ENCODE measurements around the gene GRK6.
A peak's percentile ranks its signal among the peaks of the same experiment; 100 is the strongest.

GRK6 gene

DNA sequence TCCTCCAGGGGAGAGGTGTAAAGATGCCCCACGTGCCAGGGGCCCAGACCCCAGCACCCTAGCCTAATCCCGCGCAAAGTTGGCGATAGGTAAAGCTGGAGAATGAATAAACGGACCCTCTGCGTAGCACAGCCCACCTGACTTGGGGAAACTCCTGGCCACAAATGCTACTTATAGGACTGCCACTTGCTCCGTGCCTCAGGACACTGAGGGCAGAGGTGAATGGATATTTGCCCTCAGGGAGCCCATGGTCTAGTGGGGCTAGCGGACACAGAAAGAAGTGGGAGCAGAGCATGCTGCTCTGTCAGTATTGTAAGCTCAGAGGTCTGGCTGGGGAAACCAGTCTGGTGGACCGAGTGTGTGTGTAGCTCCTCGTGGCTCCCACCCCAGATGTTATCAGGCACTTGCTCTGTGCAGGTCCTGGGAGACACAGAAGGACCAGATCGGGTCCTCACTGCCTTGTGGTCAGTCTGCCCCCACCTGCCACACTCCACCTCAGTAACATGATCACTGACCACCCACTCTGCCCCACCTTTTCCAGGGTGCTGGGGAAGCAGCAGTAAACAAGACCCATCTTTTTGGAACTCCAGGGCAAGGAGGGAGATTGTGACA, 841 bp downstream of the GRK6 start:
- no peak for DNase-seq

DNA sequence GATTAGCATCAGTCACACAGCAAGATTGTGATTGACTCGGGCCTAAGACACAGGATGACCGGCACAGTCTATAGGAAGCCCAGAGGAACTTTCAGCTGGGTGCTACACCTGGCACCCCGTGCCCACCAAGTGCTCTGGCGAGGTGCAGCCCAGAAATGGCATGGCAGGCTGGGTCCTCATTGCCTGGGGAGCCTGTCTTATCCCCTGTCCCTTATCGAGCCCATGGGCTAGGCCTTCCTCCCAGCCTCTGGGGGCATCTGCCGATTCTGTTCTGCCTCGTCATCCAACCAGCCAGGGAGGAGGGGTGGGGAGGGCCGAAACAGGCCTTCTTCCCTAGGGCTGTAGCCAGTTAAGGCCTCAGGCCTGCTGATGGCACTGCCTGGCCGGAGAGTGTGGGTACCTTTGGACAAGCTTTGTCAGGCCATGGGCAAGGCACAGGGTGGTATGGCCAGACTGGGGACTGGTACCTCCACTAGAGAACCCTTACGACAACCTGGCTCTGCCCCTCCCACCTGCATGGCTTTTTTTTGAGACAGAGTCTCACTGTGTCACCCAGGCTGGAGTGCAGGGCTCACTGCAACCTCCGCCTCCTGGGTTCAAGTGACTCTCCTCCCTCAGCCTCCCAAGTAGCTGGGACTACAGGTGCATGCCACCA, 1.6 kb downstream of the GRK6 start:
- DNase-seq: peak; percentile 51

DNA sequence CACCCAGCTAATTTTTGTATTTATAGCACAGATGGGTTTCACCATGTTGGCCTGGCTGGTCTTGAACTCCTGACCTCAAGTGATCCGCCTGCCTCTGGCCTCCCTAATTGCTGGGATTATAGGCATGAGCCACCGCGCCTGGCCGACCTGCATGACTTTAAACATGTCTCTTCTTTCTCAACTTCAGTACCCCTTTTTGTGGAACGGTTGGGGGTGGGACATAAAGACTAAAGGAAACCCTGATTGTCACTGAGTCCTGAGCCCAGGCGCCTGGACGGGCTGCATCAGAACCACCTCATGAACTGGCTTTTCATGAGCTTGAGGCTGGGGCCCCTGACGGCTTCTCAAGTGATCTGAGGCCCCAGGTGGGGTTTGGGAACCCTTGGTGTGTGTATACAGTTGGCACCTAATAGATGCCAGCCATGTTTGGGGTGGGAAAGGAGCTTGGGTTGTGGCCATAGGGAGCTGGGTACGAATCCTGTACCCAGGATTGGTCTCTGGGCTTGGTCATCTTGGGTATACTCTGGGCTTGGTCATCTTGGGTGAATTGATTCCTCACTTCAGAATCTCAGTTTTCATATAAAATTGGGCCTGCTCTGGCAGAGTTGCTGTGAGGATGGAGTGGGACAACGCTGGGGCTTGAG, 2.2 kb downstream of the GRK6 start:
- no peak for DNase-seq

DNA sequence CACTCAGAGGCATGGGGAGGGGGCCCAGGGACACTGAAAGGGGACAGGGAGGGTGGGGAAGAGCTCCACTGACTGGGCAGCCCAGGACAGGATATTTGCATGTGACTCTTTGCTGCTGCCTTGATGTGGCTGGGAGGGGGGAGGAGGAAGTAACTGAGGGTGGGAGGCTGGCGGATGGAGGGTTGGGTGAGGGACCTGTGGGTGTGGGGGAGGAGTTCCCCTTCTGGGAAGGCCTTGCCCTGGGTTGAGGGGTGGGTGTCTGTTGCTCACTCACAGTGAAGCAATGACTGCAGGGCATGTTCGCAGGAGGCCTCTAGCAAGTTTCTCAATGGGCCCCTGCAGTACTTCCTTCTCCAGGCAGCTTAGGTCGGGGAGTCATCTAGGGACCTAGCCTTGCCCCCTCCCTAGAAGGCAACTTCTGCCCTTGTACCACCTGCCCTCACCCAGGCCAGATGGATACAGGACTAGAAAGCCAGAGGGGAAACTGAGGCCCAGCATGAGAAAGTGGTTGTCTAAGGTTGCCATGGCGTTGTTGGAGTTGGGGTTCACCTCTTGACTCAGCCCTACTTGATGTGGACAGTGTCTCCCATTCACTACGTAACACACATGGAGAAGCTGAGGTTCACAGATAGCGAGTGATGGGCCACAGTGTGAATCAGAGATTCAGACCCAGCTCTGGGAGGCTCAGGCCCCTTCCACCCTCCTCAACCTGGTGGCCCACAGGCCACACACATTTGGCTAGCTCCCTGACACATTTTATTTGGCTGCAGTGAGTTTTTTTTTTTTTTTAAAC, 3.0 kb downstream of the GRK6 start:
- DNase-seq: peak; percentile 89

DNA sequence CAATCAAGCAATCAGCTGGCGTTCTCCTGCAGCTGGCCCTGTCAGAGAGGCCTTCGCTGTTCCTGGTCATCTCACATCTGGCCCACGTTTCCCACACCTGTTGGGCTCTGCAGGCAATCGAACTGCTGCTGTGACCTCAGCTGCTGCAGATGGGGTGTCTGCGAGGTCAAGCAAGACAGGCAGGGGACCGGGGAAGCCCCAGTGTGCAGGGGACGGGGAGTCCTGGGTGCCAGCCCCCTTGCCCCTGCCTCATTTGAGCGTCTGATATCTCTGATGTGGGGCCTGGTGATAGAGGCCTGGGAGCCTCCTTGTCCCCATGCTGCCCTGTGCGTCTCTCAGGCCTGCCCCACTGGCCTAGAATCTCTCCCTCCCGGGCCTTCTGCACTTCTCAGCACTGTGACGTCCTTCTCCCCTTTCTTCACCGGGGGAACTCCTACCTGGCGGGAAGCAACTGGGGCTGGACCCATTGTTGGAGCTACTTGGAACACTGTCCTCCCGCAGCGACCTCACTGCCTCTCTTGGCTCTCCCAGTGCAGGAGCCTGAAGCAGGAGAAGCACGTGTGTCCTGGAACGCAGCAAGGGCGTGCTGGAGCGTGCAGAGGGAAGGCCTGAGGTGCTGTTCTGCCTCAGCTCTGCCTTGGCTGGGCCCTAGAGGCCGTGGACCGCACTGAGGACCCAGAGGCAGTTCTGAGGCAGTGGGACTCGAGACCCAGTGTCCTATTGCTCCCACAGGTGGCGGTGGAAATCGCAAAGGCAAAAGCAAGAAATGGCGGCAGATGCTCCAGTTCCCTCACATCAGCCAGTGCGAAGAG, 3.9 kb downstream of the GRK6 start:
- no peak for DNase-seq

GRCh38 chr5:177430972-177431316, 4.5 kb downstream of the GRK6 start:
- no peak for DNase-seq

DNA sequence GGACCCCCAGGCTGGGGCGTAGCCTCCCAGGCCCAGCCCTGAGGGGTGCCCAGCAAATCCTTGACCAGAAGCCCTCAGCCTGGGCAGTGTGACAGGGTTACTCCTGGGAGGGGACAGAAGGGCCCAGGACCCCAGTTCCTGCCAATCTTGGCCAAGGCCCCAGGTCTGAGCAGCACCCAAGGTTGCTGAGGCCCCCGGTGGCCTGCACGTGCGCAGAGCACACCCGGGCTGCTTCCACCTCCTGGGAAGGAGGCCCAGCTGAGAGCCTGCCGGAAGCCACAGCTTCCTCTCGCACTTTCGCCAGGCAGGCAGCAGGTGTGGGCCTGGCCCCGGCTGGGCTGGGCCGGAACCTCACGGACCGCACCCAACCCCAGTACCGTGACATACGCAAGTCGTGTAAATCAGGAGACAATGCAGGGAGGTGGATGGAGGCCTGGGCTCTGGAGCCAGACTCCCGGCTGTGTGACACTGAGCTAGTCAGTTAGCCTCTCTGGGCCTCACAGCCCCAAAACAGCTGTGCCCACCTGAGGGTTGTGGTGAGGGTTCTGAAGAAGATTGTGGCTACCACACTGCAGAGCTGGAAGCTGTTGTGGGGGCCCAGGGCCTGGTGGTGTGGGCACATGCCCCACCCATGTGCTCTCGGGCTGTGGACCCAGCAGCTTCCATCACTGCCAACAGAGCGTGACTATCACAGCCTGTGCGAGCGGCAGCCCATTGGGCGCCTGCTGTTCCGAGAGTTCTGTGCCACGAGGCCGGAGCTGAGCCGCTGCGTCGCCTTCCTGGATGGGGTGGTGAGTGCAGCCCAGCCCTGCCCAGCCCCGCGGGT, 5.1 kb downstream of the GRK6 start:
- peak; percentile 75 for DNase-seq

DNA sequence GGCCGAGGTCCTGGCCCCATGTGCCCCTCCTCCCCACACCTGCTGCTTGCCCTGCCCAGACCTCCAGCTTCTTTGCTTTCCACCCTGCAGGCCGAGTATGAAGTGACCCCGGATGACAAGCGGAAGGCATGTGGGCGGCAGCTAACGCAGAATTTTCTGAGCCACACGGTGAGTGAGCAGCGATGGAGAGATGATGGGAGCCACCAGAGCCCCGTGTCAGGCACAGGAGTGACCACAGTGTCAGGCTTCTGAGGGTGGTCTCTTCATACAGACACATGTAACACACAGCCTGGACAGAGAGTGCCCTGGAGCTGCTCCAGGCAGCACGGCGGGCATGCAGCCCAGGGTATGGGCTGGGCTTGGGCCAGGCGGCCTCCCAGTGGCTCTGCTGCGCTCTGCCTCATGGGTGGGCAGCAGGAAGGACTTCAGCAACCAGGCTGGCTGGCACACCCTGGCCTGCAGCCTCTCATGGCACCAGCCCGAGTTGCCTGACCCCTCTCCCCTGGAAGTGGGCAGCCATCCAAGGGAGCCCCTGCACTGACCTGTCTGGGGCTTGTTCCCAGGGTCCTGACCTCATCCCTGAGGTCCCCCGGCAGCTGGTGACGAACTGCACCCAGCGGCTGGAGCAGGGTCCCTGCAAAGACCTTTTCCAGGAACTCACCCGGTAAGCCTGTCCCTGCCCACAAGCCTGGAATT, 5.8 kb downstream of the GRK6 start:
- peak; percentile 72 for DNase-seq

DNA sequence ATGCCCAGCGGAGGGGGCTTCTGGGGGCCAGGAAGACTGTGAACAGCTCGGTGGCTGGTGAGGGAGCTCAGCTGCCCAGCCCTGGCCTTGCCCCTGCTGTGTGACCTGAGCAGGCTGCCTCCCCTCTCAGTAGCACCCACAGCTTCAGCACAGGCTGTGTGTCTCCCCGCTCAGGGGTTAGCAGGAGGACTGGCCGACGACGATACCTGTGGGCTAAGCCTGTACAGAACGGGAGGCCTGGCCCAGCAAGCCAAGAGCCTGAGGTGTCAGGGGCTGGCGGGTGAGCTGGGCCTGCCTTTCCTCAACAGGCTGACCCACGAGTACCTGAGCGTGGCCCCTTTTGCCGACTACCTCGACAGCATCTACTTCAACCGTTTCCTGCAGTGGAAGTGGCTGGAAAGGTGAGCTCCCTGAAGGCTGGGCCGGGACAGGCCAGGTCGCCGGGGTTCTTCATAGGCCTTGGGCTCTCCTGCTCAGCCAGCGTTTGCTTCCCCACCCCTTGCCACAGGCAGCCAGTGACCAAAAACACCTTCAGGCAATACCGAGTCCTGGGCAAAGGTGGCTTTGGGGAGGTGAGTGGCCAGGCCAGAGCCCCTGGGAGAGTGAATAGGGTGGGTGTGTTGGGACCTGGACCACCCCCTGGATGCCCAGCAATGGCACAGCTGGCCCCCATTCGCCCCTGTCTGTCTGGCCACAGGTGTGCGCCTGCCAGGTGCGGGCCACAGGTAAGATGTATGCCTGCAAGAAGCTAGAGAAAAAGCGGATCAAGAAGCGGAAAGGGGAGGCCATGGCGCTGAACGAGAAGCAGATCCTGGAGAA, 6.6 kb downstream of the GRK6 start:
- no peak for DNase-seq

DNA sequence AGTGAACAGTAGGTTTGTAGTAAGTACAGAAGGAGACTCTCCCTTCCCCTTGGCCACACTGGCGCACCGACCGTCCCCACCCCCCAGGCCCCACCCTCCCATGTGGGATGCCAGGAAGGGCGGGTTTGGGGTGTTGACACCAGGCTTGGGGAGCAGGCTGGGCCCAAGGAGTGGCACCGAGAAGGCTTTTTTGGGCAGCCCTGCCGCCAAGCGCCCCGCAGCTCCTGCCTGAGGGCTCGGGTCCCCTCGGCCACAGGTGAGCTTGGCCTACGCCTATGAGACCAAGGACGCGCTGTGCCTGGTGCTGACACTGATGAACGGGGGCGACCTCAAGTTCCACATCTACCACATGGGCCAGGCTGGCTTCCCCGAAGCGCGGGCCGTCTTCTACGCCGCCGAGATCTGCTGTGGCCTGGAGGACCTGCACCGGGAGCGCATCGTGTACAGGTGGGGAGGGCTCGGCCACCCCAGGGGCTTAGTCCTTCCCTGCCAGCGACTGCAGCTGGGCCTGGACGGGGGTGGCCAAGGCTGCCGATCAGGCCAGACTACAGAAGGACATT, 7.3 kb downstream of the GRK6 start:
- DNase-seq: no peak

GRCh38 chr5:177434437-177434836, 8.0 kb downstream of the GRK6 start:
- peak; percentile 74 for DNase-seq

- DNase-seq: no peak
These were observed 8.7 kb downstream of the GRK6 start for GRCh38 chr5:177434942-177435738.

DNA sequence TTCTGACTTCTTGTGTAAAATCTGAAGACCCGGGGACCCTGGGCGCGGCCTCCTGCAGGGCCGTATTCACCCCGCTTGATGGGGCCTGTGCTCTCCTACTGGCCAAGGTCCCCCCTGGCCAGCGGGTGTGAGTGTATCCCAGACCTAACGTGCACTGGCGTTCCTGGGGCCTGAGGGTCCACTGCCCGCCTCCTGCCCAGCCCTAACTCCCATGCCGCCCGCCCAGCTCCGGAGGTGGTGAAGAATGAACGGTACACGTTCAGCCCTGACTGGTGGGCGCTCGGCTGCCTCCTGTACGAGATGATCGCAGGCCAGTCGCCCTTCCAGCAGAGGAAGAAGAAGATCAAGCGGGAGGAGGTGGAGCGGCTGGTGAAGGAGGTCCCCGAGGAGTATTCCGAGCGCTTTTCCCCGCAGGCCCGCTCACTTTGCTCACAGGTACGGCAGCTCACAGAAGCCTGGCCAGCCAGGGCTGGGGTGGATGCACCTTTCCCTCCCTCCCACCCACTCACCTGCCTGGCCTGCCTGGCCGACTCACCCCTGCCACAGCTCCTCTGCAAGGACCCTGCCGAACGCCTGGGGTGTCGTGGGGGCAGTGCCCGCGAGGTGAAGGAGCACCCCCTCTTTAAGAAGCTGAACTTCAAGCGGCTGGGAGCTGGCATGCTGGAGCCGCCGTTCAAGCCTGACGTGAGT, 9.5 kb downstream of the GRK6 start:
- no peak for DNase-seq

DNA sequence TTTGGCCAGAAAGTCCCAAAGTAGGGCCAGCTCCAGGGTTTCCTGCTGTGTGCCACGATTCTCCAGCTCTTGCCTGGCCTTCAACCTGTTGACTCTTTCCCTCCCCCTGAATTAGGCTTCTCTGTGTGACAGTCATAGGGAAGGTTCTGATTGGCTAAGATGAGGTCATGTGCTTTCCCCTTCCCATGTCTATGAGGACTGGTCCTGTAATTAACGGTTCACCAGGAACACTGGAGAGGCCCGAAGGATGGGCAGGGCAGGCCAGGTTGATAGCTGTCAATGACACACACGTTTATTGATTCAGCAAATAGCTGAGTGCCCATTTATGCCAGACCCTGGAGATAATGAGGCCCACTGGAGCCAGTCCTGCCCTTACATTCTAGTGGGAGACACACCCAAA, 11.1 kb downstream of the GRK6 start:
- no peak for DNase-seq

DNA sequence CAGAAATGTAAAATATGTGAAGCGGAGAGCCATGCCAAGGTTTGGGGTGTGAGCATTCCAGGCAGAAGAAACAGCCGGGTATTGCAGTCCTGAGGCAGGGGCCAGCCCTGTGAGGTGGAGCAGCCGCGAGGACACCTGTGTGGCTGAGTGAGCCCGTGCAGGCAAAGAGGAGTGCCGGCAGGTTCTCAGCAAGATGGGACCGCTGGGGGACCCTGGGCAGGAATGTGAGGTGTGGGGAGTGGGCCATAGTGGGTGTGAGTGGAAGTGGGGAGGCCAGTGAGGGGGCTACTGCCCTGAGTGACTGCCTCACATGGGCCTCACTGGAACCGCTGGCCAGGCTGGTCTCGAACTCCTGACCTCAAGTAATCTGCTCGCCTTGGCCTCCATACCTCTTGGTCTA, 12.0 kb downstream of the GRK6 start:
- DNase-seq: no peak

DNA sequence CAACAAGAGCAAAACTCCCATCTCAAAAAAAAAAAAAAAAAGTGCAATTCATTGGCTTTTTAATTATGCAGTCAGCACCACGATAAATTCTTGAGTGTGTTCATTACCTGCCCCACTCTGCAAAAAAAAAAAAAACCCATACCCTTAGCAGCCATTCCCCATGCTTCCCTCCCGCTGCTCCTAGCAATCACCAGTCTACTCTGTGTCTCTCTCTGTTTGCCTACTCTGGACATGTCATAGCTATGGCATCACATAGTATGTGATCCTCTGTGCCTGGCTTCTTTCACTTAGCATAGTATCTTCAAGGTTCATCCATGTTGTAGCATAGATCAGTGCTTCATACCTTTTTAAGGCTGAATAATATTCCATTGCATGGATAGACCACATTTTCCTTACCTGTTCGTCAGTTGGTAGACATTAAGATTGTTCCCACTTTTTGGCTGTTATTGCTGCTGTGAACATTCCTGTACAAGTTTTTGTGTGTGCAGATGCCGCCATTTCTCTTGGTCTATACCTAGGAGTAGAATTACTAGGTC, 13.1 kb downstream of the GRK6 start:
- DNase-seq: no peak

- DNase-seq: peak; percentile 65
These were observed 13.9 kb downstream of the GRK6 start for GRCh38 chr5:177440211-177440989.

All from stimulated activated CD4-positive, alpha-beta T cell treated with anti-CD3 and anti-CD28 coated beads, Interleukin-4, amount 100 ng/mL, for 24 hours (primary cell).